Keratinocyte (primary cell): Measurements from ENCODE around the gene GRPEL2.

Experiments used
- EZH2 ChIP-seq: IDR thresholded peaks from one replicate; pipeline ENCODE4 v1.6.1; 2012; ENCODE audit warnings: inconsistent platforms, mild to moderate bottlenecking, low read length, moderate library complexity
- TF ChIP-seq, protein P1 (sequence below), 3 experiments: IDR thresholded peaks in 1 of 3; conservative IDR thresholded peaks in 1 of 3; optimal IDR thresholded peaks in 1 of 3; 2 replicates in 2 of 3; 3 replicates in 1 of 3; pipeline versions ENCODE3 to v1.5.1; 2011; ENCODE audit warnings: low read length in 3 of 3, mild to moderate bottlenecking in 3 of 3, moderate library complexity in 2 of 3, control low read depth in 1 of 3, inconsistent platforms in 1 of 3; ENCODE audit not compliant: insufficient read depth in 2 of 3; ENCODE audit errors: extremely low read depth in 1 of 3

- TF ChIP-seq, protein P1, sequence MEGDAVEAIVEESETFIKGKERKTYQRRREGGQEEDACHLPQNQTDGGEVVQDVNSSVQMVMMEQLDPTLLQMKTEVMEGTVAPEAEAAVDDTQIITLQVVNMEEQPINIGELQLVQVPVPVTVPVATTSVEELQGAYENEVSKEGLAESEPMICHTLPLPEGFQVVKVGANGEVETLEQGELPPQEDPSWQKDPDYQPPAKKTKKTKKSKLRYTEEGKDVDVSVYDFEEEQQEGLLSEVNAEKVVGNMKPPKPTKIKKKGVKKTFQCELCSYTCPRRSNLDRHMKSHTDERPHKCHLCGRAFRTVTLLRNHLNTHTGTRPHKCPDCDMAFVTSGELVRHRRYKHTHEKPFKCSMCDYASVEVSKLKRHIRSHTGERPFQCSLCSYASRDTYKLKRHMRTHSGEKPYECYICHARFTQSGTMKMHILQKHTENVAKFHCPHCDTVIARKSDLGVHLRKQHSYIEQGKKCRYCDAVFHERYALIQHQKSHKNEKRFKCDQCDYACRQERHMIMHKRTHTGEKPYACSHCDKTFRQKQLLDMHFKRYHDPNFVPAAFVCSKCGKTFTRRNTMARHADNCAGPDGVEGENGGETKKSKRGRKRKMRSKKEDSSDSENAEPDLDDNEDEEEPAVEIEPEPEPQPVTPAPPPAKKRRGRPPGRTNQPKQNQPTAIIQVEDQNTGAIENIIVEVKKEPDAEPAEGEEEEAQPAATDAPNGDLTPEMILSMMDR (optimal IDR thresholded peaks at IDR 0.05 in 1 of 3, IDR thresholded peaks at IDR 0.05 in 1 of 3, conservative IDR thresholded peaks at IDR 0.05 in 1 of 3; ENCODE audit: extremely low read depth in 1 of 3, insufficient read depth in 2 of 3, low read length in 3 of 3) = no peak
- no peak for TF ChIP-seq EZH2
Measured at GRCh38 chr5:149401051-149401450, 55.8 kb downstream of the GRPEL2 start.
